Measurements from ENCODE around the gene SERPINB12.

SERPINB12 gene

GRCh38 chr18:63551769-63552168 lies 9.6 kb downstream of the SERPINB12 start:
- DNase-seq: no peak

GRCh38 chr18:63552581-63552980 lies 10.4 kb downstream of the SERPINB12 start:
- no peak for DNase-seq

GRCh38 chr18:63553081-63553480 lies 10.9 kb downstream of the SERPINB12 start:
- no peak for DNase-seq

GRCh38 chr18:63559567-63560491 lies 17.7 kb downstream of the SERPINB12 start:
- no peak for DNase-seq

- DNase-seq: no peak
Measured at GRCh38 chr18:63562284-63562683, 20.1 kb downstream of the SERPINB12 start.

GRCh38 chr18:63564021-63564420 lies 21.9 kb downstream of the SERPINB12 start:
- DNase-seq: no peak

GRCh38 chr18:63564561-63564960 lies 22.4 kb downstream of the SERPINB12 start:
- no peak for DNase-seq

GRCh38 chr18:63567276-63567675 lies 25.1 kb downstream of the SERPINB12 start:
- no peak for DNase-seq

GRCh38 chr18:63567825-63568224 lies 25.7 kb downstream of the SERPINB12 start:
- DNase-seq: no peak

GRCh38 chr18:63570721-63571120 lies 28.6 kb downstream of the SERPINB12 start:
- DNase-seq: no peak

- DNase-seq: no peak
Measured at GRCh38 chr18:63575681-63576080, 33.5 kb downstream of the SERPINB12 start.

- no peak for DNase-seq
Measured at GRCh38 chr18:63578357-63578958, 36.3 kb downstream of the SERPINB12 start.

- DNase-seq: no peak
Measured at GRCh38 chr18:63579616-63580015, 37.4 kb downstream of the SERPINB12 start.

GRCh38 chr18:63585988-63586387 lies 43.8 kb downstream of the SERPINB12 start:
- no peak for DNase-seq

- DNase-seq: no peak
Measured at GRCh38 chr18:63586431-63586830, 44.3 kb downstream of the SERPINB12 start.

- no peak for DNase-seq
Measured at GRCh38 chr18:63586966-63587365, 44.8 kb downstream of the SERPINB12 start, which contains the start of gene SERPINB13. SERPINB13 (plus strand) TSS chr18:63587343; CDS start chr18:63588668, 1,325 bp downstream.

GRCh38 chr18:63588909-63589308 lies 46.7 kb downstream of the SERPINB12 start:
- no peak for DNase-seq

- DNase-seq: peak in 1 of 2 donors; percentile 13
Measured at GRCh38 chr18:63590373-63590772, 48.2 kb downstream of the SERPINB12 start.

- DNase-seq: no peak
Measured at GRCh38 chr18:63590966-63591695, 49.0 kb downstream of the SERPINB12 start.

GRCh38 chr18:63591725-63592124 lies 49.6 kb downstream of the SERPINB12 start:
- DNase-seq: no peak

GRCh38 chr18:63592471-63592870 lies 50.3 kb downstream of the SERPINB12 start:
- no peak for DNase-seq

GRCh38 chr18:63596964-63597363 lies 54.8 kb downstream of the SERPINB12 start:
- DNase-seq: no peak

GRCh38 chr18:63603355-63603754 lies 61.2 kb downstream of the SERPINB12 start:
- no peak for DNase-seq
